ENCODE data around the gene GRM8.

Gene GRM8

DNA sequence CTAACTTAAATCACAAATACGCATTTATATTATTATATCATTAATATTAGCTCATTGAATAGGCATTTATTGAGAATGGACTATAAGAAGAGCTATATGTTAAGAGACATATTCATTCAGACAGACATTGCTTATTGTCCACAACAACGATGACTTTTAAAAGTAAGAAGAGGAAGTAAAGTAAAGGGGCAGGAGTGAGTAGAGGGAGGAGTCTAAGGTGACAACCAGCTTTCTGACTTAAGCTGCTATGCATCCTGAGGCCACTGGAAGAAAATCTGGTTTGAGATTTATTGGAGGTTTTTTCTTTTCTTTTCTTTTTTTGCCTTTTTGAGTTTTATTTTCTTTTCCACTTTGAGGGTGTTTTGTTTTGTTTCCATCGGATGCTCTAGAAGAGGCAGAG is 723.5 kb downstream of the GRM8 start:
- TF ChIP-seq FOXM1 (IDR thresholded peaks at IDR 0.05; ENCODE audit: borderline replicate concordance, low read depth) (no peak), ZBTB7A (IDR thresholded peaks at IDR 0.05; ENCODE audit: low read depth) (no peak), EP300 (IDR thresholded peaks at IDR 0.05; ENCODE audit: borderline replicate concordance) (no peak), CREB1 (IDR thresholded peaks at IDR 0.05; ENCODE audit: low read depth) (no peak), NFIC (IDR thresholded peaks at IDR 0.05) (no peak), TCF12 (IDR thresholded peaks at IDR 0.05; ENCODE audit: low read depth) (no peak), TEAD4 (IDR thresholded peaks at IDR 0.05) (no peak), CEBPB (IDR thresholded peaks at IDR 0.05) (no peak), YY1 (IDR thresholded peaks at IDR 0.05; ENCODE audit: low read depth) (no peak), RAD21 (IDR thresholded peaks at IDR 0.05; ENCODE audit: low read depth) (no peak), EGR1 (IDR thresholded peaks at IDR 0.05) (no peak), TAF1 (IDR thresholded peaks at IDR 0.05; ENCODE audit: low read depth) (no peak)
- TF ChIP-seq, protein P1, sequence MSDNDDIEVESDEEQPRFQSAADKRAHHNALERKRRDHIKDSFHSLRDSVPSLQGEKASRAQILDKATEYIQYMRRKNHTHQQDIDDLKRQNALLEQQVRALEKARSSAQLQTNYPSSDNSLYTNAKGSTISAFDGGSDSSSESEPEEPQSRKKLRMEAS (IDR thresholded peaks at IDR 0.05), result no peak
- TF ChIP-seq, protein P2, sequence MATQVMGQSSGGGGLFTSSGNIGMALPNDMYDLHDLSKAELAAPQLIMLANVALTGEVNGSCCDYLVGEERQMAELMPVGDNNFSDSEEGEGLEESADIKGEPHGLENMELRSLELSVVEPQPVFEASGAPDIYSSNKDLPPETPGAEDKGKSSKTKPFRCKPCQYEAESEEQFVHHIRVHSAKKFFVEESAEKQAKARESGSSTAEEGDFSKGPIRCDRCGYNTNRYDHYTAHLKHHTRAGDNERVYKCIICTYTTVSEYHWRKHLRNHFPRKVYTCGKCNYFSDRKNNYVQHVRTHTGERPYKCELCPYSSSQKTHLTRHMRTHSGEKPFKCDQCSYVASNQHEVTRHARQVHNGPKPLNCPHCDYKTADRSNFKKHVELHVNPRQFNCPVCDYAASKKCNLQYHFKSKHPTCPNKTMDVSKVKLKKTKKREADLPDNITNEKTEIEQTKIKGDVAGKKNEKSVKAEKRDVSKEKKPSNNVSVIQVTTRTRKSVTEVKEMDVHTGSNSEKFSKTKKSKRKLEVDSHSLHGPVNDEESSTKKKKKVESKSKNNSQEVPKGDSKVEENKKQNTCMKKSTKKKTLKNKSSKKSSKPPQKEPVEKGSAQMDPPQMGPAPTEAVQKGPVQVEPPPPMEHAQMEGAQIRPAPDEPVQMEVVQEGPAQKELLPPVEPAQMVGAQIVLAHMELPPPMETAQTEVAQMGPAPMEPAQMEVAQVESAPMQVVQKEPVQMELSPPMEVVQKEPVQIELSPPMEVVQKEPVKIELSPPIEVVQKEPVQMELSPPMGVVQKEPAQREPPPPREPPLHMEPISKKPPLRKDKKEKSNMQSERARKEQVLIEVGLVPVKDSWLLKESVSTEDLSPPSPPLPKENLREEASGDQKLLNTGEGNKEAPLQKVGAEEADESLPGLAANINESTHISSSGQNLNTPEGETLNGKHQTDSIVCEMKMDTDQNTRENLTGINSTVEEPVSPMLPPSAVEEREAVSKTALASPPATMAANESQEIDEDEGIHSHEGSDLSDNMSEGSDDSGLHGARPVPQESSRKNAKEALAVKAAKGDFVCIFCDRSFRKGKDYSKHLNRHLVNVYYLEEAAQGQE (IDR thresholded peaks at IDR 0.05; ENCODE audit: low read depth), result no peak
- TF ChIP-seq, protein P3, sequence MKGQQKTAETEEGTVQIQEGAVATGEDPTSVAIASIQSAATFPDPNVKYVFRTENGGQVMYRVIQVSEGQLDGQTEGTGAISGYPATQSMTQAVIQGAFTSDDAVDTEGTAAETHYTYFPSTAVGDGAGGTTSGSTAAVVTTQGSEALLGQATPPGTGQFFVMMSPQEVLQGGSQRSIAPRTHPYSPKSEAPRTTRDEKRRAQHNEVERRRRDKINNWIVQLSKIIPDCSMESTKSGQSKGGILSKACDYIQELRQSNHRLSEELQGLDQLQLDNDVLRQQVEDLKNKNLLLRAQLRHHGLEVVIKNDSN (IDR thresholded peaks at IDR 0.05), result no peak

DNA sequence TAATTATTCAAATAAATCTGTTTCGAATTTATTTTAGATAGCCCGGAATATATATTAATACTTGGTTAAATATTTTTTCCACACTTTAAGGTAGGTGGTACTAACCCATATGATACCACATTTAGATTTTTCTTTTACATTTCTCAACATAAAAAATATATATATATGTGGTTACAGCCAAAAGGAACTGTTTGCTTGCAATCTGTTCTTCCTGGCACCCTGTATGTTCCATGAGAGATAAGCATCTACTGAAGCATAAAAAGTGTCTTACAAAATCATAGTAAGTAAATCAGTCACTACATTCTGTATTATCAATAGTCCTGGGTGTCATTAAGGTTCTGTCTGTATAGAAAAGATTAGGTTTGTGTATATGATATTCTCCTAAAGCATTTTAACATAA is 726.8 kb downstream of the GRM8 start:
- TF ChIP-seq CREB1 (IDR thresholded peaks at IDR 0.05; ENCODE audit: low read depth) (no peak), NFIC (IDR thresholded peaks at IDR 0.05) (no peak), EP300 (IDR thresholded peaks at IDR 0.05; ENCODE audit: borderline replicate concordance) (no peak), TEAD4 (IDR thresholded peaks at IDR 0.05) (no peak), TCF12 (IDR thresholded peaks at IDR 0.05; ENCODE audit: low read depth) (no peak), EGR1 (IDR thresholded peaks at IDR 0.05) (no peak), YY1 (IDR thresholded peaks at IDR 0.05; ENCODE audit: low read depth) (no peak), FOXM1 (IDR thresholded peaks at IDR 0.05; ENCODE audit: borderline replicate concordance, low read depth) (no peak), TAF1 (IDR thresholded peaks at IDR 0.05; ENCODE audit: low read depth) (no peak), CEBPB (IDR thresholded peaks at IDR 0.05) (no peak), ZBTB7A (IDR thresholded peaks at IDR 0.05; ENCODE audit: low read depth) (no peak), RAD21 (IDR thresholded peaks at IDR 0.05; ENCODE audit: low read depth) (no peak)
- TF ChIP-seq, protein P2 (IDR thresholded peaks at IDR 0.05; ENCODE audit: low read depth), result no peak
- TF ChIP-seq, protein P3 (IDR thresholded peaks at IDR 0.05), result no peak
- TF ChIP-seq, protein P1 (IDR thresholded peaks at IDR 0.05), result no peak

DNA sequence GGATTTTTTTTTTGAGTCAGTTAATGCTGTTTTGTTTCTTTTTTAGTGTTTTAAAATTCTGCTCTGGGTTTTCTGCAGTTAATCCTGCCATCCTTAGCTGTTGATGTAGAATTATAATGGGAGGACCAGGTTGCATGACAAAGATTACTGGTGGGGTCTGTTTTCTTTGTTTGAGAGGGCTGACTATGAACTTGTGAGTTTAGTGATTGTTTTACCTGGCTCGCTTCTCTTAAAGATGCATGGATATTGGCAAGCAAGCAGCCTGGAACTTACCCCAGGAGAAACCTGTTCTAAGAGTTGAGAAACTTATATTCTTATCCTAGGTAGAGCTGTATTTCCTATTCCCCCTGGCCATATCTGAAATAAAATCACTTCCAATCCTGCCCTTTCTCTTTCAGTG is 727.8 kb downstream of the GRM8 start:
- TF ChIP-seq RAD21 (IDR thresholded peaks at IDR 0.05; ENCODE audit: low read depth), result no peak
- no peak for TF ChIP-seq EP300 (IDR thresholded peaks at IDR 0.05; ENCODE audit: borderline replicate concordance)
- no peak for TF ChIP-seq FOXM1 (IDR thresholded peaks at IDR 0.05; ENCODE audit: borderline replicate concordance, low read depth)
- no peak for TF ChIP-seq CREB1 (IDR thresholded peaks at IDR 0.05; ENCODE audit: low read depth)
- TF ChIP-seq TCF12 (IDR thresholded peaks at IDR 0.05; ENCODE audit: low read depth), result no peak
- no peak for TF ChIP-seq CEBPB (IDR thresholded peaks at IDR 0.05)
- TF ChIP-seq, protein P1 (IDR thresholded peaks at IDR 0.05), result no peak
- no peak for TF ChIP-seq EGR1 (IDR thresholded peaks at IDR 0.05)
- TF ChIP-seq, protein P3 (IDR thresholded peaks at IDR 0.05), result no peak
- TF ChIP-seq YY1 (IDR thresholded peaks at IDR 0.05; ENCODE audit: low read depth), result no peak
- TF ChIP-seq, protein P2 (IDR thresholded peaks at IDR 0.05; ENCODE audit: low read depth), result no peak
- TF ChIP-seq TEAD4 (IDR thresholded peaks at IDR 0.05), result no peak
- no peak for TF ChIP-seq NFIC (IDR thresholded peaks at IDR 0.05)
- TF ChIP-seq TAF1 (IDR thresholded peaks at IDR 0.05; ENCODE audit: low read depth), result no peak
- TF ChIP-seq ZBTB7A (IDR thresholded peaks at IDR 0.05; ENCODE audit: low read depth), result no peak

Data from Ishikawa (cell line).